Sigmoid colon (tissue), 7 donors: Measurements from ENCODE around the gene ATG5. TPM values are rescaled to one million over a fixed set of nuclear protein-coding genes. Genes with fewer than 3 reads are reported as not detected.

Experiments
- DNase-seq: peaks from one replicate; pipeline ENCODE4 v3.0.0-alpha.2; 2019
- H3K27ac ChIP-seq, 4 donors: fragments of 200-600 bp; sonication (generic); one replicate each; pipeline ENCODE4 v1.5.1; 2016 to 2019; ENCODE audit warnings: mild to moderate bottlenecking in 1 of 4
- H3K27me3 ChIP-seq, 3 donors: fragments of 200-600 bp; sonication (generic); one replicate each; pipeline ENCODE4 v1.5.1; 2019; ENCODE audit warnings: mild to moderate bottlenecking in 1 of 3
- H3K36me3 ChIP-seq, 4 donors: fragments of 200-600 bp; sonication (generic); one replicate each; pipeline ENCODE4 v1.5.1; 2016 to 2019
- H3K4me1 ChIP-seq, 4 donors: fragments of 200-600 bp; sonication (generic); one replicate each; pipeline ENCODE4 v1.5.1; 2017 to 2019
- H3K4me3 ChIP-seq, 4 donors: fragments of 200-600 bp; sonication (generic); one replicate each; pipeline ENCODE4 v1.5.1; 2017 to 2019; ENCODE audit warnings: mild to moderate bottlenecking in 2 of 4, moderate library complexity in 1 of 4
- H3K9me3 ChIP-seq, 4 donors: fragments of 200-600 bp in 3 of 4; sonication (generic) in 3 of 4; one replicate each; pipeline versions ENCODE4 v1.5.1 to v1.6.1; 2013 to 2019
- EP300 ChIP-seq, 4 donors: sonication (generic); formaldehyde crosslinking; IDR thresholded peaks; one replicate each; pipeline ENCODE4 v1.6.1; 2017; ENCODE audit warnings: antibody characterized with exemption in 4 of 4
- POLR2A ChIP-seq, 2 donors: fragments of 450-650 bp; IDR thresholded peaks; one replicate each; pipeline ENCODE4 v1.6.1; 2016; ENCODE audit warnings: antibody characterized with exemption in 2 of 2, mild to moderate bottlenecking in 2 of 2, moderate library complexity in 2 of 2
- POLR2AphosphoS5 ChIP-seq, 4 donors: sonication (generic); formaldehyde crosslinking; IDR thresholded peaks; one replicate each; pipeline ENCODE4 v1.6.1; 2017; ENCODE audit warnings: antibody characterized with exemption in 4 of 4
- WGBS, 2 donors: extraction: QIAGEN DNeasy Blood & Tissue Kit; methylation state at CpG; one replicate each; pipeline ENCODE4 v1.1.7; 2013; 5-methylcytosine and 5-hydroxymethylcytosine counted together
- intact Hi-C: fragments of 100-400 bp; cut with DNase I; formaldehyde crosslinking; loops from one replicate; pipeline ENCODE4 v1.15.1; 2023
- polyA plus RNA-seq, 3 donors: library from polyadenylated mRNA; stranded (reverse); fragments of 200-250 nt; gene quantifications; one replicate each; pipeline ENCODE4 v1.2.3, GENCODE V29; 2013
- total RNA-seq, 4 donors: library from RNA; depleted of rRNA; stranded (reverse); fragments of >200 nt; gene quantifications; one replicate each; pipeline ENCODE4 v1.1.0, GENCODE V29; 2016
- TF ChIP-seq, protein P1 (sequence below), 4 experiments: fragments of 450-650 bp in 3 of 4; fragments of 200-600 bp in 1 of 4; IDR thresholded peaks; one replicate each; pipeline ENCODE4 v1.5.1; 2016 to 2019; ENCODE audit warnings: antibody characterized with exemption in 4 of 4, mild to moderate bottlenecking in 3 of 4, moderate library complexity in 2 of 4
- donor health status: healthy with polysubstance abuse.
- donor health status: Bipolar disorder and iron deficiency.
- donor health status: healthy.

ATG5 gene
- total and polyA plus RNA-seq, 7 donors = 27.8 to 59.2 (median 48.6) TPM

DNA sequence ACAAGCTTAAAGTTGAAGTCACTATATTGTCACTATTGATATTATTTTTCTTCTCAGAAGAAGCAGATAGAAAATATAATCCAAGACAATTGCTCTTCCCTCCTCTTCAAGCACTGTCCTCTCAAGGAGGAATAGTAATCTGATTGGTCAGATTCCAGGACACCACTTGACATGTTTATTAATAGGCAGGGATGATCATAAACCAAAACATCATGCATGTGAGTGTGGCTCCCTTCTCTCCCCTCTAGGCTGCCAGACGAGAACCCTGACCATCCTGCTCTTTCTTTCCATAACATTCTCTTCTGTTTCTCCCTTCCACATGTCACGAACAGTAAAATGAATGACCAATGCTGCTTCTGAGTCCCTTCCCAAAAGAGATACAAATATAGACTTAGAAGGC lies 7.5 kb downstream of the ATG5 start:
- Histone ChIP-seq H3K27ac (no peak overlapping the region), H3K9me3 (no peaks in the 10 kb centered on the region), H3K27me3 (no peaks in the 10 kb centered on the region), H3K36me3 (peaks cover 0 to 14% (median 8%) of the 10 kb centered on the region in 4 donors), H3K4me1 (peaks cover 0 to 25% (median 6%) of the 10 kb centered on the region in 4 donors), H3K4me3 (no peak overlapping the region)
- no peak for DNase-seq
- TF ChIP-seq, protein P1, sequence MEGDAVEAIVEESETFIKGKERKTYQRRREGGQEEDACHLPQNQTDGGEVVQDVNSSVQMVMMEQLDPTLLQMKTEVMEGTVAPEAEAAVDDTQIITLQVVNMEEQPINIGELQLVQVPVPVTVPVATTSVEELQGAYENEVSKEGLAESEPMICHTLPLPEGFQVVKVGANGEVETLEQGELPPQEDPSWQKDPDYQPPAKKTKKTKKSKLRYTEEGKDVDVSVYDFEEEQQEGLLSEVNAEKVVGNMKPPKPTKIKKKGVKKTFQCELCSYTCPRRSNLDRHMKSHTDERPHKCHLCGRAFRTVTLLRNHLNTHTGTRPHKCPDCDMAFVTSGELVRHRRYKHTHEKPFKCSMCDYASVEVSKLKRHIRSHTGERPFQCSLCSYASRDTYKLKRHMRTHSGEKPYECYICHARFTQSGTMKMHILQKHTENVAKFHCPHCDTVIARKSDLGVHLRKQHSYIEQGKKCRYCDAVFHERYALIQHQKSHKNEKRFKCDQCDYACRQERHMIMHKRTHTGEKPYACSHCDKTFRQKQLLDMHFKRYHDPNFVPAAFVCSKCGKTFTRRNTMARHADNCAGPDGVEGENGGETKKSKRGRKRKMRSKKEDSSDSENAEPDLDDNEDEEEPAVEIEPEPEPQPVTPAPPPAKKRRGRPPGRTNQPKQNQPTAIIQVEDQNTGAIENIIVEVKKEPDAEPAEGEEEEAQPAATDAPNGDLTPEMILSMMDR (IDR thresholded peaks at IDR 0.05) = no peak
- no peak for TF ChIP-seq POLR2AphosphoS5 (IDR thresholded peaks at IDR 0.05)
- no peak for TF ChIP-seq EP300 (IDR thresholded peaks at IDR 0.05)
- WGBS, 2 donors = 78 to 80% methylated on average over 2 of the region's 2 CpGs
- intact Hi-C loops = no loop called here

DNA sequence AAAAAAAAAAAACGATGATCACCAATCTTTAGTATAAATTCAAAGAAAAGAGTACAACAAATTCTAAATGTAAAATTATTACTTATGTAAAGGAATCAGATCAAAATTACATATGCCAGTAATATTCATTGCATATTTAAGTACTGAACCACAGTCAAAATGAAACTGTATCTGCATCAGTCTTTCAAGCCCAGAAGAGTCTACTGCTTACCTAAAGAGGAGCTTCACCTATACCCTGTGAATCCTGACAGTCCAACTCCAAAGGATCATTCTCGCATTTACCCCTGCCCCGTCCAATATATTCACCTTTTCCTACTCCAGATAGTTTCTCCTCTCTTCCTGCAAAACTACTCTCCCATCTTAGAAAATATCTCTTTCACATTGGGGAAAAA lies 9.2 kb downstream of the ATG5 start:
- Histone ChIP-seq H3K9me3 (no peaks in the 10 kb centered on the region), H3K27me3 (no peaks in the 10 kb centered on the region), H3K27ac (no peak overlapping the region), H3K4me1 (peaks cover 0 to 25% (median 6%) of the 10 kb centered on the region in 4 donors), H3K36me3 (peaks cover 0 to 14% (median 8%) of the 10 kb centered on the region in 4 donors), H3K4me3 (no peak overlapping the region)
- 89 to 90% methylated on average over 3 of the region's 3 CpGs for WGBS, 2 donors
- TF ChIP-seq EP300 (IDR thresholded peaks at IDR 0.05) (no peak), POLR2AphosphoS5 (IDR thresholded peaks at IDR 0.05) (no peak), POLR2A (IDR thresholded peaks at IDR 0.05) (no peak)
- TF ChIP-seq, protein P1 (IDR thresholded peaks at IDR 0.05) = no peak
- DNase-seq = no peak
- intact Hi-C loops = no loop called here

DNA sequence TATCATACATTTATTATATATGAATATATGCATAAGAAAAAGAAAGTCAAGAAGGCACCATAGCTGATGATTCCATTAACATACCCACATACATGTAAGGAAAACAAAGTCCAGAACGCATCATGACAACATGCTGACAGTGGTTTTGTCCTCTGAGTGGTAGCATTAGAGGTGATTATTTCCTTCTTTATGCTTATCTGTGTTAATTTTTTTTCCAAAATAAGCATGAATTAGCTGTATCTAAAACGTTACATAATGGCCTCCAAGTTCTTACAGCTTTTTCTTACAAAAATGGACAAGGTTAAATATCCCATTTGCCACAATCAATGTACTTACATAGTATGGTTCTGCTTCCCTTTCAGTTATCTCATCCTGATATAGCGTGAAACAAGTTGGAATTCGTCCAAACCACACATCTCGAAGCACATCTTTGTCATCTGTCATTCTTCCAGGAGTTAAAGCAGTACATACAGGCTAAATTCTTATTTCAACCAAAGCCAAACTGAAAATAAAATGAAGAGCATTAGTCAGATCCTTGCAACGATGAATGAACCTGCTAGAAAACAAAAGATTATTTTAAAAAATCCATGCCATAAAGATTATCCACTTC lies 9.7 kb downstream of the ATG5 start:
- no peak for DNase-seq
- Histone ChIP-seq H3K9me3 (no peaks in the 10 kb centered on the region), H3K4me3 (no peak overlapping the region), H3K4me1 (peaks cover 0 to 27% (median 6%) of the 10 kb centered on the region in 4 donors), H3K27me3 (no peaks in the 10 kb centered on the region), H3K36me3 (peaks cover 0 to 14% (median 8%) of the 10 kb centered on the region in 4 donors), H3K27ac (no peak overlapping the region)
- TF ChIP-seq POLR2A (IDR thresholded peaks at IDR 0.05) = no peak
- intact Hi-C loops = no loop called here
- 58% methylated on average over 6 of the region's 6 CpGs for WGBS, 2 donors

DNA sequence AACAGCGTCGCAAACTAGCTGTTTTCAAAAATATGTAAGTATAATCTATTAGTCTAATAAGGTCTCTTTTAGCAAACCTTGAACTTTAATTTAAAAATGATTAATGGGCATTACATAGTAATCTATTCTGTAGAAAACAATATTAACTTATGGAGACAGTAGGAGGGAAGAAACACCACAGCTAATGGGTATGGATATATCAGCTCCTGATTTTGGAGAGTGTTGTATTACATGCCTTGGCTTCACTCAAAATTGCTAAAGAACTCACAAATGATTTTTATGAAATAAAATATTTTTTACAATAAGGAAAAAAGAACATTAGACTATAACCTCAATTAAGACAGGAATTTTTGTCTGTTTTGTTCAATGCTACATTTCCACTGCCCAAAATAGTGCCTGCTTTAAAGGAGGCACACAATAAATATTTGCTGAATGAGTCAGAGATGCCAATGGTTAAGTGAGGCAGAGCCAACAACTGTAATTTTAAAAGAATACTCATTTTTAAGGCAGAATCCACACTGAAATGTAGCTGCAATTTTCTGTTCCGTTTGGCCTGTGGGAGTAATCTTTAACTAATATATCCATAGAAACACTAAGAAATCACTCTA lies 15.7 kb downstream of the ATG5 start:
- Histone ChIP-seq H3K27ac (no peak overlapping the region), H3K27me3 (no peaks in the 10 kb centered on the region), H3K9me3 (no peaks in the 10 kb centered on the region), H3K4me1 (peaks cover 0 to 24% (median 12%) of the 10 kb centered on the region in 4 donors), H3K36me3 (peaks cover 0 to 9% (median 3%) of the 10 kb centered on the region in 4 donors), H3K4me3 (no peak overlapping the region)
- no peak for TF ChIP-seq POLR2AphosphoS5 (IDR thresholded peaks at IDR 0.05)
- no peak for DNase-seq
- intact Hi-C loops = no loop called here
- 85 to 88% methylated on average over 3 of the region's 3 CpGs for WGBS, 2 donors

DNA sequence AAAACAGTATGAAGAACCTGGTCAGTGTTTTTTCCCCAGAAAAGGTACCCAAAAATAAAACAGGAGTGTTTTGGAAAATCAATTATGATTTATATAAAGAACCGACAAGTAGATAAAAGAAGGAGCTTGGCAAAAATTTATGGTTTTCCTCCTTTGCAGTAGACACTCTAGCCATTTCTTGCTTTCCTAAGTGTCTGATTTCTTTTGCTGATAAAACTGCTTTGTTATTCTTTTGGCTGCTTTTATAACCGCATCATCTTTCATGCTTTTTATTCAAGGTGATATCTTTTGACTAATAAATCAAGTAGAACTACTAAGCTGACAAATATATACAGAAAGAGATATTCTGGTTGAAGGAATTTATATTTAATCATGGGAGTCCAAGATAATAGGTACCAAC lies 16.6 kb downstream of the ATG5 start:
- no peak for DNase-seq
- no peak overlapping the region for H3K27ac ChIP-seq
- H3K4me3 ChIP-seq = no peak overlapping the region
- intact Hi-C loops = no loop called here
- H3K27me3 ChIP-seq = no peaks in the 10 kb centered on the region
- WGBS, 2 donors = 92 to 93% methylated on average over 2 of the region's 2 CpGs
- no peaks in the 10 kb centered on the region for H3K9me3 ChIP-seq
- H3K36me3 ChIP-seq = peaks cover 0 to 5% (median 1%) of the 10 kb centered on the region in 4 donors
- TF ChIP-seq, protein P1 (IDR thresholded peaks at IDR 0.05) = no peak
- no peak for TF ChIP-seq POLR2A (IDR thresholded peaks at IDR 0.05)
- no peak for TF ChIP-seq POLR2AphosphoS5 (IDR thresholded peaks at IDR 0.05)
- no peak for TF ChIP-seq EP300 (IDR thresholded peaks at IDR 0.05)
- H3K4me1 ChIP-seq = peaks cover 0 to 24% (median 12%) of the 10 kb centered on the region in 4 donors
